Thyroid gland (tissue), 4 donors: ENCODE results near the gene ATOSA. TPM values are rescaled to one million over a fixed set of nuclear protein-coding genes. Genes with fewer than 3 reads are reported as not detected.

Source experiments
- DNase-seq, 2 donors: peaks; one replicate each; pipeline ENCODE4 v3.0.0-alpha.2; 2019
- H3K27ac ChIP-seq, 3 donors: fragments of 200-600 bp; sonication (generic); 1 replicate in 2 of 3; 2 replicates in 1 of 3; pipeline ENCODE4 v1.5.1; 2016 to 2019; ENCODE audit warnings: mild to moderate bottlenecking in 1 of 3, moderate library complexity in 1 of 3
- H3K27me3 ChIP-seq: fragments of 200-600 bp; sonication (generic); one replicate; pipeline ENCODE4 v1.5.1; 2019
- H3K36me3 ChIP-seq, 2 donors: fragments of 200-600 bp; sonication (generic); one replicate each; pipeline ENCODE4 v1.5.1; 2016 to 2019
- H3K4me1 ChIP-seq, 2 donors: fragments of 200-600 bp; sonication (generic); one replicate each; pipeline ENCODE4 v1.5.1; 2017 to 2019
- H3K4me3 ChIP-seq, 3 donors: fragments of 200-600 bp; sonication (generic); replicated peaks in 1 of 3; 1 replicate in 2 of 3; 2 replicates in 1 of 3; pipeline ENCODE4 v1.5.1; 2016; ENCODE audit warnings: mild to moderate bottlenecking in 1 of 3
- H3K9me3 ChIP-seq: fragments of 200-600 bp; sonication (generic); one replicate; pipeline ENCODE4 v1.5.1; 2017
- CTCF ChIP-seq, 6 experiments: fragments of 200-600 bp in 3 of 6; fragments of 450-650 bp in 3 of 6; sonication (generic) in 3 of 6; IDR thresholded peaks; one replicate each; pipeline ENCODE4 v1.5.1; 2016 to 2019; ENCODE audit warnings: antibody characterized with exemption in 6 of 6, mild to moderate bottlenecking in 2 of 6, inconsistent platforms in 1 of 6, moderate library complexity in 1 of 6
- POLR2A ChIP-seq, 2 donors: fragments of 450-650 bp; IDR thresholded peaks; one replicate each; pipeline ENCODE4 v1.6.1; 2017; ENCODE audit warnings: antibody characterized with exemption in 2 of 2, mild to moderate bottlenecking in 2 of 2, moderate library complexity in 1 of 2
- WGBS, 2 donors: methylation state at CpG; one replicate each; pipeline ENCODE4 v1.1.5; 2017; 5-methylcytosine and 5-hydroxymethylcytosine counted together
- intact Hi-C: fragments of 100-400 bp; cut with DNase I; formaldehyde crosslinking; loops from one replicate; pipeline ENCODE4 v1.15.1; 2023
- total RNA-seq, 4 donors: library from RNA; depleted of rRNA; stranded (reverse); fragments of >200 nt; gene quantifications; one replicate each; pipeline ENCODE4 v1.2.3, GENCODE V29; 2016

The ATOSA gene
- total RNA-seq, 4 donors from 2014 or later: 88.7 to 164 (median 117) TPM

DNA sequence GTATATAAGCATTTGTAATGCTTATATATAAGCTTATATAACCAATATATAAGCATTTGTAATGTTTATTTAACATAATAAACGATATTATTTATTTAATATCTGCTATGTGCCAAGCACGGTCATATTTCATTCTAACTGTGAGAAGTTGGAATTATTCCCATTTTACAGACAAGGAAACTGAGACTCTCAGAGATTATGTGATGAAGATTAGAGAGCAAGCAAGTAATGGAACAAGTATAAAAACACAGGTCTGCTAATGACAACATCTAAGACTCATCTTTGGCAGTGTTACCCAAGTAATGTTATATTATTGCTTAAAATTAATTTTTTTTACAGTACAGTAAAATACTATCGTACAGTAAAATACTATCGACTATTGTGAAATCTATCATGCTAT is 4.4 kb downstream of the ATOSA start:
- peaks cover 7 to 11% of the 10 kb centered on the region in 2 donors for H3K36me3 ChIP-seq
- WGBS, 2 donors: 72 to 81% methylated on average over 4 of the region's 4 CpGs
- TF ChIP-seq CTCF (IDR thresholded peaks at IDR 0.05) (no peak), POLR2A (IDR thresholded peaks at IDR 0.05) (no peak)
- H3K4me1 ChIP-seq: peaks cover 37 to 42% of the 10 kb centered on the region in 2 donors
- no peak for DNase-seq
- H3K4me3 ChIP-seq: no peak overlapping the region
- H3K27ac ChIP-seq: no peak overlapping the region
- no peaks in the 10 kb centered on the region for H3K9me3 ChIP-seq
- intact Hi-C loops: loop anchor here (10.0 kb wide), 1 partner anchor 110 kb away; the partner anchor contains the start of gene ARPP19
- H3K27me3 ChIP-seq: no peaks in the 10 kb centered on the region

- Histone ChIP-seq H3K4me1 (peaks cover 36 to 40% of the 10 kb centered on the region in 2 donors), H3K4me3 (no peak overlapping the region), H3K27me3 (no peaks in the 10 kb centered on the region), H3K27ac (no peak overlapping the region), H3K9me3 (no peaks in the 10 kb centered on the region), H3K36me3 (peaks cover 11 to 18% of the 10 kb centered on the region in 2 donors)
- TF ChIP-seq CTCF (IDR thresholded peaks at IDR 0.05) (no peak), POLR2A (IDR thresholded peaks at IDR 0.05) (no peak)
- intact Hi-C loops: loop anchor here (10.0 kb wide), 1 partner anchor 109 kb away; the partner anchor contains the start of gene ARPP19
- DNase-seq: no peak
These were observed 5.5 kb downstream of the ATOSA start for GRCh38 chr15:52673734-52674133.

DNA sequence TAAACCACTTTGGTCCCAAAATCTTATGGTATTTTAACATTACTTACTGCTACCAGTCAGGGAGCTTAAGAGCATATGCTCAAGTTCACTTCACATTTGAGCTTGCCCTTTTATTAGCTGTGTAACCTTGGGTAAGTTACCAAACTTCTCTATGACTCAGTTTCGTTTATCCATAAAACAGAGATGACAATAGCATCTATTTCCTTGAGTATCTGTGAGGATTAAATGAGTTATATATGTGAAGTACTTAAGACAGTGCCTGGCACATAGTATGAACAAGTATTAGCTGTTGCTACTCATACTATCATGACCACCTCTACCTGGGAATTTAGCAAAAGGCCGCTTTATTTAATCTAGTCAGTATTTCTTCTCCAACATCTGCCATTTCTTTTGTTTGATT is 5.9 kb downstream of the ATOSA start:
- H3K27me3 ChIP-seq: no peaks in the 10 kb centered on the region
- no peak for TF ChIP-seq CTCF (IDR thresholded peaks at IDR 0.05)
- TF ChIP-seq POLR2A (IDR thresholded peaks at IDR 0.05): no peak
- H3K36me3 ChIP-seq: peaks cover 16 to 18% of the 10 kb centered on the region in 2 donors
- H3K9me3 ChIP-seq: no peaks in the 10 kb centered on the region
- H3K4me3 ChIP-seq: no peak overlapping the region
- 89% methylated on average over 2 of the region's 2 CpGs for WGBS, 2 donors
- peaks cover 36 to 40% of the 10 kb centered on the region in 2 donors for H3K4me1 ChIP-seq
- intact Hi-C loops: loop anchor here (10.0 kb wide), 1 partner anchor 109 kb away; the partner anchor contains the start of gene ARPP19
- DNase-seq: no peak
- H3K27ac ChIP-seq: no peak overlapping the region

GRCh38 chr15:52672661-52673060 is 6.5 kb downstream of the ATOSA start:
- Histone ChIP-seq H3K9me3 (no peaks in the 10 kb centered on the region), H3K27ac (no peak overlapping the region), H3K36me3 (peaks cover 19% of the 10 kb centered on the region in 2 donors), H3K4me3 (no peak overlapping the region), H3K4me1 (peaks cover 33 to 40% of the 10 kb centered on the region in 2 donors), H3K27me3 (no peaks in the 10 kb centered on the region)
- intact Hi-C loops: loop anchor here (10.0 kb wide), 1 partner anchor 108 kb away; the partner anchor contains the start of gene ARPP19
- TF ChIP-seq CTCF (IDR thresholded peaks at IDR 0.05) (no peak), POLR2A (IDR thresholded peaks at IDR 0.05) (no peak)
- WGBS, 2 donors: 96 to 100% methylated on average over 1 of the region's 1 CpG
- no peak for DNase-seq

- Histone ChIP-seq H3K4me1 (peaks cover 13 to 16% of the 10 kb centered on the region in 2 donors), H3K36me3 (peaks cover 21 to 25% of the 10 kb centered on the region in 2 donors), H3K9me3 (no peaks in the 10 kb centered on the region), H3K4me3 (no peak overlapping the region), H3K27me3 (no peaks in the 10 kb centered on the region), H3K27ac (no peak overlapping the region)
- WGBS, 2 donors: 92 to 93% methylated on average over 5 of the region's 5 CpGs
- intact Hi-C loops: loop anchor here (10.0 kb wide), 1 partner anchor 105 kb away; the partner anchor contains the start of gene ARPP19
- no peak for DNase-seq
- TF ChIP-seq CTCF (IDR thresholded peaks at IDR 0.05) (no peak), POLR2A (IDR thresholded peaks at IDR 0.05) (no peak)
These were observed 9.1 kb downstream of the ATOSA start for GRCh38 chr15:52670087-52670486.
